PC-3 (cell line): ENCODE results near the gene SLC36A1.
"Not testable (repeated sequence)": the region's sequence is repeated elsewhere in the genome, so short reads cannot be mapped to it uniquely, and the experiment has no call there.

ENCODE experiments used
- CTCF ChIP-seq: fragments of 300-600 bp; sonication (generic); conservative IDR thresholded peaks from 2 replicates; pipeline ENCODE4 v1.5.1; 2017; ENCODE audit warnings: antibody characterized with exemption, low read depth, mild to moderate bottlenecking, low read length
- EZH2phosphoT487 ChIP-seq: fragments of 300-600 bp; sonication (generic); IDR thresholded peaks from 2 replicates; pipeline ENCODE4 v1.6.1; 2018; ENCODE audit warnings: mild to moderate bottlenecking, antibody characterized with exemption, low read length, borderline replicate concordance

GRCh38 chr5:151426347-151426746 is 21.1 kb upstream of the SLC36A1 start:
- TF ChIP-seq CTCF, EZH2phosphoT487: not testable (repeated sequence)
